GM18951 (cell line): ENCODE results near the gene DCAF4.
"Not testable (repeated sequence)": the region's sequence is repeated elsewhere in the genome, so short reads cannot be mapped to it uniquely, and the experiment has no call there.

Experiments
- POLR2A ChIP-seq: IDR thresholded peaks from 4 replicates; pipeline ENCODE4 v1.6.1; 2011; ENCODE audit warnings: mild to moderate bottlenecking; ENCODE audit not compliant: insufficient read length, insufficient read depth; ENCODE audit errors: extremely low read depth
- in situ Hi-C: fragments of 300-500 bp; cut with MboI; formaldehyde crosslinking; loops from one replicate; pipeline ENCODE4 v1.12.0; 2022; ENCODE audit warnings: low sequenced_read_pairs, mixed read lengths, inconsistent platforms; ENCODE audit not compliant: unreplicated experiment

DCAF4 gene

DNA sequence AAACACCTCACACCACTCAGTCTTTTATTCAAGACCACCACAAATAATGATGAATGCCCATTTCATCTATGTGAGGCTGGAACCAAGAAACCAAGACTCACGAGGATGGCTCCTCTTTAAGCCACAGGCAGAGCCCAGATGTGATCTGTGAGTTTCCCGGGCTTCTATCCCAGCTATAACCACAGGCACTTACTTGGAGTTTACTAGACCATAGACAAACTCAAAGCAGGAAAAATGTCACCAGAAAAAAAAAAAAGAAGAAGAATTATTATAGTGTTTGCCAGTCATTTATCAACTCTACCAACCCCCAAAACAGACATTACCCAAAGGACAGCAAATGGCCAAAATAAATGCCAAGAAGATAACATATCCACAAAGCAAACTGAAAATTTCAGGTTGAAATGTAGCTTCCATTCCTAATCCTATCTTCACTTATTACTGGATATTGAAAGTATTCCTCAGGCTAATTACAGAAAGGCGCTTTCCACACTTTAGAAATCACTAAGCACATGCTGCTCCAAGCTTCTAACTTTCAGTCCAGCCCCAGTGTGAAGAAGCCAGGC is 56.0 kb downstream of the DCAF4 start:
- TF ChIP-seq POLR2A, result no peak
- in situ Hi-C loops, result no loop called here

DNA sequence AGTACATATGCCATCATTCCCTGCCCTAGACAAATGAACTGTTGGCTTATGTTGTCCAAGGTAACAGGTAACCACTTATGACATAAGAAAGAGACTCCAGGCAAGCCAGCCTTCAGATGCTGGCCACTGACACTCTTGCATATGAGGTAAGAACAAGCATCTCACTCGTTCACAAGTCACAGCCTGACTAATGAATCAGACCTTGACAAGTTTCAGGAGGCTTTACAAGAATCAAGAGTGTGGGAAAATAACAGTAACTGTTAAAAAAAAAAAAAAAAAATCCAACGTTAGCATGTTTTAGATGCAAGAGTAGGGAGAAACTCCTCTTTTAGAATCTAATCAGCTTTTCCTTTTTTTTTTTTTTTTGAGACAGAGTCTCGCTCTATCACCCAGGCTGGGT is 60.0 kb downstream of the DCAF4 start:
- in situ Hi-C loops, result no loop called here
- no peak for TF ChIP-seq POLR2A

DNA sequence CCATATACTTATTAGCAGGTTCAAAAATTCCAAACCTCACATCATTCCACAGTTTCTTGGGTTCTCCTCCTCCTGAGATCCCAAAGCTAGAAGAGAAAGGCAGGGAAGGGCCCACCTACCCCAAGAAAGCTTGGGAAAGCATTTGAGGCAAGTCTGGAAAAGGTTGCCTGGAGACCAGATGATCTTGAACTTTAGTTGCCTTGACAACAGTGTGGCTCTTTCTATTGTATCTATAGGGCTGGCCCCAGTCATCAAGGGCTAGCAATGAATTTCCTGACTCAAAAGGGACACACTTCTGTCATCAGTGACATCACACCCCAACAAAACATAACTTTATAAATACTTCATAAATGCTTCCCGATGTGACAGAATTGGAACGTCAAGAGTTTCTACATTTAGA is 60.6 kb downstream of the DCAF4 start:
- TF ChIP-seq POLR2A, result no peak
- in situ Hi-C loops, result no loop called here

DNA sequence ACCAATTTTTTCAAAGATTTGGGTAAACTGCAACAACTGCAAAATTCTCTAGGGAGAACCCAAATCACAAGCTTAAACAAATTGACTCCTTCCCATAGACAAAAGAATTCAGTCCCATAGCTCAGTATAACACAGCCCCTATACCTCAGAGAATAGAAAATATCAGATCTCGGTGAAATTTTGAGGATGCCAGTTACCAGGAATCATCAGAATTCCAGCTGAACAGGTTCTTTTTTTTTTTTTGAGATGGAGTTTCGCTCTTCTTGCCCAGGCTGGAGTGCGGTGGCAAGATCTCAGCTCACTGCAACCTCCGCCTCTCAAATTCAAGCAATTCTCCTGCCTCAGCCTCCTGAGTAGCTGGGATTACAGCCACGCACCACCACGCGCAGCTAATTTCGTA is 63.9 kb downstream of the DCAF4 start:
- no peak for TF ChIP-seq POLR2A
- in situ Hi-C loops, result no loop called here

DNA sequence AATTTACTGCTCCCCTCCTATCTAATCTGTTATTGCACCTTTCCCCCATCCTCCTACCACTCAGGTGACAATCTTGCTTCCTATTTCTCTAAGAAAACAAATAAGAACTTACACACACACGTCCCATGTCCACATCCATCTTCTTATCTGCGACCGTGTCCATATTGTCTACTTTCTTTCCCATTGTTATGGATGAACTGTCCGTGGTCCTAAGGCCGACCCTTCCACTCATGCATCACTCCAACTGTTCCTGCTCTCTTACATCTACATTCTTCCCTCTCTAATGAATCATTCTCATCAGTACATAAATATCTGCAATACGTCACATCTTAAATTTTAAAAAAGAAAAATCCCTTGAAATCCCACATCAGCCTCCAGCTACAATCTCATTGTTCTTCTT is 70.7 kb downstream of the DCAF4 start:
- in situ Hi-C loops, result no loop called here
- no peak for TF ChIP-seq POLR2A

DNA sequence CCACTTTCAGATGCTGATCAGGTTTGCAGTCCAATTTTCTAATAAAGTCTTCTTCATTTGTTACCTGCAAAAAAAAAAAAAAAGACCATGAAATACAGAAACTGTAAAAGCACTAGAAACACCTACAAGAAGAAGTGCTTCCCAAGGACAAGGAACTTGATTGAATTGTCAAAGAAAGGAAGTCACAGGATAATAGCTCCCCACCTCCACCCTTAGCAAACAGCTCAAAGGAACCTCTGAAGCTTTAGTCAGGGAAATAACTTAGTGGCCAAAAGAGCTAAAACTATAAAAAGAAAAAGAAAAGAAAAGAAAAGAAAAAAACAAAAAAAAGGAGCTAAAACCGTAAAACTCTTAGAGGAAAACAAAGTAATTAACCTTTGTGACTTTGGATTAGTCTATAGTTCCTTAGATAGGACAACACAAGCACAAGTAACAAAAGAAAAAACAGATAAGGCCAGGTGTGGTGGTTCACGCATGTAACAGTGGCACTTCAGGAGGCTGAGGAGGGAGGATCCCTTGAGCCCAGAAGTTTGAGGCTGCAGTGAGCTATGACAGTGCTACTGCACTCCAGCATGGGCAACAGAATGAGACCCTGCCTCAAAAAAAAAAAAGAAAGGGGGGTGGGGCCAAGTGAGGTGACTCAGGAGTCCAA is 72.1 kb downstream of the DCAF4 start:
- no peak for TF ChIP-seq POLR2A
- in situ Hi-C loops, result no loop called here

DNA sequence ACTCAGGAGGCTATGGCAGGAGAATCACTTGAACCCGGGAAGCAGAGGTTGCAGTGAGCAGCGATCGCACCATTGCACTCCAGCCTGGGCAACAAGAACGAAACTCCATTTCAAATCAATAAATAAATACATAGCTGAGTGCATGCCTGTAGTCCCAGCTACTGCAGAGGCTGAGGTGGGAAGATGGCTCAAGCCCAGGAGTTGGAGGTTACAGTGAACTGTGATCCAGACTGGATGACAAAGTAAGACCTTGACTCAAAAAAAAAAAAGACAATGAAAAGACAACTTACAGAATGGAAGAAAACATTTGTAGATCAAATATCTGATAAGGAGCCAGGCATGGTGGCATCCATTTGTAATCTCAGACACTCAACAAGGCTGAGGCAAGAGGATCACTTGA is 73.1 kb downstream of the DCAF4 start:
- TF ChIP-seq POLR2A, result no peak
- in situ Hi-C loops, result no loop called here

DNA sequence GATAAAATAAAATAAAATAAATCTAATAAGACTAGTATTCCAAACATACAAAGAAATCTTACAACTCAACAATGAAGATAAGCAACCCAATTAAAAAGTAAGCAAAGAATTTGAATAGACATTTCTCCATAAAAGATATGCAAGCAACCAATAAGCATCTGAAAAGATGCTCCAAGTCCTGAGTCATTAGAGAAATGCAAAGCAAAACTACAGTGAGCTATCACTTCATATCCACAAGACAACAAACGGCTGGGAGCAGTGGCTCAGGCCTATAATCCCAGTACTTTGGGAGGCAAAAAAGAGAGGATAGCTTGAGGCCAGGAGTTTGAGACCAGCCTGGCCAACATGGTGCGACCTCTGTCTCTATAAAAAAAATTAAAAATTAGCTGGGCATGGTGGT is 73.8 kb downstream of the DCAF4 start:
- in situ Hi-C loops, result no loop called here
- TF ChIP-seq POLR2A, result no peak

DNA sequence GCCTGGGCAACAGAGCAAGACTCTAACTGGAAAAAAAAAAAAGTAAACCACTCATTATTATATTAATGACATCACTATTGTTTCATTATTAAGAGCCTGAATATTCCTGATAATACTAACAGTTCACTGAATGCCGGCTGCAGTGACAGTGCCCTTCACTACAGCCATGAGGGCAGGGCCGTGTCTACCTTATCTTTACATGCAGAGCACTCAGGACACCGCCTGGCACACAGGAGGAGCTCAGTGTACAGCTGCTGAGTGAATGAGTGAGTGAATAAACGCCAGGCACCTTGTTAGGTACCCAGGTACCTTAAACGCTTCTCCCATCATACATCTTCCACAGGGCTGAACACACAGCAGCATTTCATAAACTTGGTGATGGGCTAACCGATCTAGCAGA is 77.4 kb downstream of the DCAF4 start:
- TF ChIP-seq POLR2A, result no peak
- in situ Hi-C loops, result no loop called here

DNA sequence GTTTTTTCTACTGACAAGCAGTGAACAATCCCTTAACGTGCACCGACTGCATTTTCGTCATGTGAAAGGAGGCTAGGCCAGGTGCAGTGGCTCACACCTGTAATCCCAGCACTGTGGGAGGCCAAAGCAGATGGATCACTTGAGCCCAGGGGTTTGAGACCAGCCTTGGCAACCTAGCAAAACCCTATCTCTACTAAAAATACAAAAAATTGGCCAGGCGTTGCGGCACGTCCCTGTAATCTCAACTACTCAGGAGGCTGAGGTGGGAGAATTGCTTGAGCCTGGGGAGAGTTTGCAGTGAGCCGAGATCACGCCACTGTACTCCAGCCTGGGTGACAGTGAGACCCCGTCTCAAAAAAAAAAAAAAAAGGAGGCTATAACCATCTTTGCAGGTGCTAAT is 78.4 kb downstream of the DCAF4 start:
- in situ Hi-C loops, result not testable (repeated sequence)

DNA sequence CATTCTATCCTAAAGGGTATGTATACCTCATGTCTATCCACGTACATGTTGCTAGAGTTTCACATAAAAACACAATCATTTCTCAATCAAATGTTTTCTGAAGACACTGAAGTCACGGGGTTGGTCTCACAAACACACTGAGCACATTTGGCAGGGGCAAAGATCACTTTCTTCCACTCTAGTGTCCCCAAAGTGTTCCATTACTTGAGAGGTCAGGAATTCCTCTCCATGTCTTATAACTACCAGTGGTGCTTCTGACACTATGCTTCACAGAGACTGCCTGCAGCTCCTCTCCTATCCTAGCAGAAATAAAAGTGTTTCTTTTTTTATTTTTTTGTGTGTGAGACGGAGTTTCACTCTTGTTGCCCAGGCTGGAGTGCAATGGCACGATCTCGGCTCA is 81.6 kb downstream of the DCAF4 start:
- in situ Hi-C loops, result no loop called here
- TF ChIP-seq POLR2A, result no peak

DNA sequence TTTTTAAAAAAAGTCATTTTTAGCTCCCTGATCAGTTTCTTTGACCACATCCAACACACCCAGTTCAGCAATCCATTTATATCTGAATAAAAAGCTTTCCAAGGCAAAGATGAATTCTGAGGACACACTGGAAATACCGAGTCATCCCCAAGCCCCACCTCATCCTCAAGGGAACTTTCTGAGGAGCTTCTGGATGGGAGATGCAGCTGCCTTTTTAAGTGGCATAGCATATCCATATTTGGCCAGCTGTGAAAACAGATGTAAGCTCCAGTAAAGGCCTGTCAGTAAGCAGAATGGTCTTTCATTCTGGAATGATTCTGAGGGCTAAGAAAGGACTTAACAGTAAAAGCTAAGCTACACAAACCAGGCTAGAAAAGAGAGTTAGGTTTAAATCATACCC is 82.2 kb downstream of the DCAF4 start:
- no peak for TF ChIP-seq POLR2A
- in situ Hi-C loops, result no loop called here
